Measurements from ENCODE around the gene PDK3. TPM values are rescaled to one million over a fixed set of nuclear protein-coding genes. Genes with fewer than 3 reads are reported as not detected.

Gene PDK3
- total RNA-seq, 1 donor from 2014 or later = 27.4 TPM

- intact Hi-C loops (cut with micrococcal nuclease) = loop anchor here (1.0 to 5.0 kb wide), 8 partner anchors 9 to 698 kb away; partner anchors contain the start of genes EIF2S3, SAT1 and ZFX
Measured at GRCh38 chrX:24480400-24480865, 15.3 kb downstream of the PDK3 start.

- intact Hi-C loops (cut with micrococcal nuclease) = loop anchor here (5.0 kb wide), 2 partner anchors 431 to 701 kb away; partner anchors contain the start of genes EIF2S3 and SAT1
Measured at GRCh38 chrX:24482823-24483415, 17.8 kb downstream of the PDK3 start.

GRCh38 chrX:24483596-24483995 is 18.5 kb downstream of the PDK3 start:
- intact Hi-C loops (cut with micrococcal nuclease) = loop anchor here (5.0 kb wide), 2 partner anchors 431 to 701 kb away; partner anchors contain the start of genes EIF2S3 and SAT1

- intact Hi-C loops (cut with micrococcal nuclease) = no loop called here
Measured at GRCh38 chrX:24485323-24485722, 20.2 kb downstream of the PDK3 start.

GRCh38 chrX:24485976-24486680 is 21.0 kb downstream of the PDK3 start:
- intact Hi-C loops (cut with micrococcal nuclease) = no loop called here

GRCh38 chrX:24487571-24487970 is 22.5 kb downstream of the PDK3 start:
- intact Hi-C loops (cut with micrococcal nuclease) = no loop called here

GRCh38 chrX:24491741-24492140 is 26.7 kb downstream of the PDK3 start:
- intact Hi-C loops (cut with micrococcal nuclease) = no loop called here

GRCh38 chrX:24493740-24494581 is 28.9 kb downstream of the PDK3 start:
- intact Hi-C loops (cut with micrococcal nuclease) = loop anchor here (1.0 kb wide), 1 partner anchor 14 kb away; no protein-coding TSS in a partner anchor

- intact Hi-C loops (cut with micrococcal nuclease) = loop anchor here (1.0 kb wide), 1 partner anchor 14 kb away; no protein-coding TSS in a partner anchor
Measured at GRCh38 chrX:24494647-24495075, 29.6 kb downstream of the PDK3 start.

GRCh38 chrX:24495700-24496099 is 30.6 kb downstream of the PDK3 start:
- intact Hi-C loops (cut with micrococcal nuclease) = no loop called here

GRCh38 chrX:24498181-24498580 is 33.1 kb downstream of the PDK3 start:
- intact Hi-C loops (cut with micrococcal nuclease) = loop anchor here (2.0 kb wide), 1 partner anchor 71 kb away; no protein-coding TSS in a partner anchor

- intact Hi-C loops (cut with micrococcal nuclease) = loop anchor here (1.0 to 2.0 kb wide), 7 partner anchors 19 to 240 kb away; partner anchors contain the start of gene PDK3
Measured at GRCh38 chrX:24498975-24499374, 33.9 kb downstream of the PDK3 start.

- intact Hi-C loops (cut with micrococcal nuclease) = no loop called here
Measured at GRCh38 chrX:24506082-24506481, 41.0 kb downstream of the PDK3 start.

GRCh38 chrX:24508375-24508774 is 43.3 kb downstream of the PDK3 start:
- intact Hi-C loops (cut with micrococcal nuclease) = no loop called here

GRCh38 chrX:24513416-24513815 is 48.3 kb downstream of the PDK3 start:
- intact Hi-C loops (cut with micrococcal nuclease) = loop anchor here (2.0 to 5.0 kb wide), 5 partner anchors 33 to 629 kb away; partner anchors contain the start of genes PCYT1B, PDK3 and POLA1

GRCh38 chrX:24515447-24515846 is 50.4 kb downstream of the PDK3 start:
- intact Hi-C loops (cut with micrococcal nuclease) = no loop called here

- intact Hi-C loops (cut with micrococcal nuclease) = no loop called here
Measured at GRCh38 chrX:24520472-24520871, 55.4 kb downstream of the PDK3 start.

- intact Hi-C loops (cut with micrococcal nuclease) = no loop called here
Measured at GRCh38 chrX:24525455-24525854, 60.4 kb downstream of the PDK3 start.

- intact Hi-C loops (cut with micrococcal nuclease) = no loop called here
Measured at GRCh38 chrX:24526616-24527015, 61.5 kb downstream of the PDK3 start.

- intact Hi-C loops (cut with micrococcal nuclease) = no loop called here
Measured at GRCh38 chrX:24528605-24529004, 63.5 kb downstream of the PDK3 start.

- intact Hi-C loops (cut with micrococcal nuclease) = no loop called here
Measured at GRCh38 chrX:24536551-24536950, 71.5 kb downstream of the PDK3 start.

Measured in T-helper 1 cell treated with Interleukin-12 subunit alpha and Interleukin-12 subunit beta and Interleukin-4 antibody, amounts not matched to agents 30 ng/mL and 1 ng/mL, for 36 hours (primary cell).